IPS DF 4.7 (cell line): Measurements from ENCODE around the gene SH3PXD2A.
"Not testable (repeated sequence)": the region's sequence is repeated elsewhere in the genome, so short reads cannot be mapped to it uniquely, and the experiment has no call there.

Experiments used
- DNase-seq: peaks from one replicate; pipeline ENCODE4 v3.0.0-alpha.2; 2013; ENCODE audit warnings: low spot score; ENCODE audit errors: extremely low read depth

Gene SH3PXD2A

GRCh38 chr10:103768345-103768744, 87.0 kb downstream of the SH3PXD2A start:
- DNase-seq = no peak

DNA sequence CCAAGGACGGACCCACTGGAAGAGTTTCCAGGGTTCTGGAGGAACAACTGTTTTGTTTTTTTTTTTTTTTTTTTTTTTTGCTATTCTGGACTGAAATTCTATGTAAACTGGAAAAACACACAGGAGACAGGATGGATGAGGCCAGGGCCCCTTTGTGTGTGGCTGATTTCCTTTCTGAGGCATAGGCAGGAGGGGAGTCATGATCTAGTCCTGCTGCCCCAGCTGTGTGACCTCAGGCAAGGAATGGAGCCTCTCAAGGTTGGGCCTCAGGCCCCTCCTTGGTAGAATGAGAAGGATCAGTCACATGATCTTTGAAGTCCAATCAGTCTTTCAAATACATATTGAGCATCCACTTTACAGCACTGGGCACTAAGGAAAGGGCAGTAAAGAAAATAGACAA, 87.6 kb downstream of the SH3PXD2A start:
- no peak for DNase-seq

DNA sequence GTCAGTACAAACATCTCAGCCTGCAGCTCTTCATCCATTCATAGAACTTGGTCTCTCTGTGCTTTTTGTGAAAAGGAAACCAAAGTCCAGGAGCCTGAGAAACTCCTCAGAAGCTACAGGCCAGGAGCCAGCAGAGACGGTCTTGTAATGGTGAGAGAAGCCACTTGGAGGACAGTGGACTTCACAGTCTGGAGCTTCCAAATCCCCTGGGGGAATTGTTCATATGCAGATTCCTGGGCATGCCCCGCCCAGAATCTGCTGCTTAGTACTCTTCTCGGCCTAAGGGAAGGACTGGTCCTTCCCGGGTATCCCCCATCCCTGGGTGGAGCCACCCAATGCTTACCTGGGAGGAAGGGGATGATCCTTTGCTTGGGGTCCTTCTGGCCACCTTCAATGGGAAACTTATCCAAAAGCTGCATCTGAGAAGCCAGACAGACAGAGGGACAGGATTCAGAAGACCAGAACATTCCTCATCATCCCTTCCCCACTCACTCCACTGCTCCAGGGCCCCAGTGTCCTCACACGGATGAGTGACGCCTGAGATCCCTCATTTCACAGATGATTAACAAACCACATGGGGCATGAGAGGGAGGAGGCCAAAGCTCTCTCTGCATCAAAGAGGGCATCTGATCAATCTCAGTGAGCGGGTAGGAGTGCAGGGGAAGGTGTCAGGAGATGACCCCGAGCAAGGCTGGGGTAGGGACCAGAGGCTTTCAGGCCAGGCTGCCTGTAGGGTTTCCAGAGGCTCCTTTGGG, 88.4 kb downstream of the SH3PXD2A start:
- DNase-seq = no peak

DNA sequence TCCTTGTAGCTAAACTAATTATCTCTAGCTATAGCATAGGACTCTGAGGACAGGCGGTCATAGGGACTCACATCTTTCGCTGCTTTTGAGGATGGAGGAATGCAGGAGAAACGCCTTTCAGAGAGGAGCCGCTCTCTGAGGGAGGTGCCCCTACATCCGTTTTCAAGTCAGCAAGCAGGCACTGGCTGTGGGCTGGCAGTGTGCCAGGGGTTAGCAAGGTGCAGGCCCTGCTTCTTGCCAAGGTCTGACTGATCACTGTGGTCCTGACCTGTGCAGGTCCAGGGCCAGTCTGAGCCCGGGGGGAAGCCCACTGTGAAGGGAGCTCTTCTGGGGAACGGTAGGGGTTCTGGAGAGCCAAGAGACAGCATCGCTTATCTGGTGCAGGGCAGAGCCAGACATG, 89.4 kb downstream of the SH3PXD2A start:
- no peak for DNase-seq

DNA sequence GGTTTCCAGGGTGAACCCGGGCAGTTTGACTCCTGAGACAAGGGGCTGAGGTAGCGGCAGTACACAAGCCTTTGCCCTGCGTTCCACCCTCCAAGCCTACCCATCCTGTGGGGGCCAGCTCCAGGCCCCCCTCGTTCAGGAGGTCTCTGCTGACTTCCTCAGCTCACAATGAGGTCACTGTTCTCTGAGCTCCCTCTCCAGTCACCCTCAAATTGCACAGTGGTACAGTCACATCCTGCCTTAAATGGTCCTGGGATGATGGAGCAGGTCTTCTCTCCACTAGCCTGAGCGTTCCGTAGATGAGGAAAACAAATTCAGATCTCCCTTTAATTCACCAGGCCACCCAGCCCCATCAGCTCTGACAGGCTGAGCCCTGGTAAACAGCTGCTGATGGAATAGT, 90.2 kb downstream of the SH3PXD2A start:
- DNase-seq = no peak

DNA sequence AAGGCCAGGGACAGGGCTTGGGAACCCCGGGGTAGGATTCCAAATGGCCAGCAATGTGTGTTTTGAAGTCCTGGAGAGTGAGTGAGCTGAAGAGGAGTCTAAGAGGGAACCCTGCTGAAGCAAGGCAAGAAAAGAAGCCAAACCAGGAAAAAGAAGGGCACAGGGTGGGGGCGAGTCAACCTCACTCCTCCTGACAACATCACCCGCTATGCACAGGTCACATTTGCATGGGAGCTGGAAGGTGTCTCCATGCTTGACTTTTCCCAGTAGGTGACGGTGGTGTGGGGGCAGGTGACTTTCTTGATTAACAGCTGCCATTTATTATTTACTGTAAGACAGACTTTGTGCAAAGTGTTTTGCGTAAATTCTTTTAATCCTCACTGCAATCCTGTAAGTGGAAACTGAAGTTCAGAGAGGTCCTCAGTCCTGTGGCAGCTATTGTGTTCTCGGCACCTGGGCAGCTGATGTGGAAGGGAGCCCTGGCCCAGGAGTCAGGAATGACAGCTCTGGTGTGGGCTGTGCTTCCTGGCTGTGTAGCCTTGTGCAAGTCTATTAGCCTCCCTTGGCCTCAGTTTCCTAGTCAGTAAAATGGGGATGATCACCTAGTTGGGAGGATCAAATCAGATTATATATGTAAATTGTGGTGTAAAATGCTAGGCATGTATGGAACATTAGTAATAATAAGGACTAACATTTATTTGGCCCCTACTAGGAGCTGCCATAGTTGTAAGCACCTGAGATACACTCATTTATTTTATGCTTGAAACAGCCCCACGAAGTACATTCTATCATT, 90.9 kb downstream of the SH3PXD2A start:
- no peak for DNase-seq

GRCh38 chr10:103763374-103764202, 91.8 kb downstream of the SH3PXD2A start:
- no peak for DNase-seq

- DNase-seq = no peak
Observed at GRCh38 chr10:103762916-103763315, 92.5 kb downstream of the SH3PXD2A start.

DNA sequence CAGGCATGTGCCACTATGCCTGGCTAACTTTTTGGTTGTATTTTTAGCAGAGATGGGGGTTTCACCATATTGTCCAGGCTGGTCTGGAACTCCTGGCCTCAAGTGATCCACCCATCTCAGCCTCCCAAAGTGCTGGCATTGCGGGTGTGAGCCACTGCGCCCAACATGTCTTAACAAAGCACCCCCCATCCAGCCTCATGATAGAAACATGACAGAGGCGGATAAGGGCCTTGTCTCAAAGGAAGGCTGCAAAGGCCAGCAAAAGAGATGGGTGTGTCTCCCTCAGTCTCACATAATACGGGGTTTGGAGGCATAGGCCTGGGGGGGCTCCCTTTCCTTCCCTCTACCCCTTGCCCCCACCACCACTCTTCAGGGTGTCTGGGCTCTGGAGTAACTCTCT, 93.2 kb downstream of the SH3PXD2A start:
- no peak for DNase-seq

DNA sequence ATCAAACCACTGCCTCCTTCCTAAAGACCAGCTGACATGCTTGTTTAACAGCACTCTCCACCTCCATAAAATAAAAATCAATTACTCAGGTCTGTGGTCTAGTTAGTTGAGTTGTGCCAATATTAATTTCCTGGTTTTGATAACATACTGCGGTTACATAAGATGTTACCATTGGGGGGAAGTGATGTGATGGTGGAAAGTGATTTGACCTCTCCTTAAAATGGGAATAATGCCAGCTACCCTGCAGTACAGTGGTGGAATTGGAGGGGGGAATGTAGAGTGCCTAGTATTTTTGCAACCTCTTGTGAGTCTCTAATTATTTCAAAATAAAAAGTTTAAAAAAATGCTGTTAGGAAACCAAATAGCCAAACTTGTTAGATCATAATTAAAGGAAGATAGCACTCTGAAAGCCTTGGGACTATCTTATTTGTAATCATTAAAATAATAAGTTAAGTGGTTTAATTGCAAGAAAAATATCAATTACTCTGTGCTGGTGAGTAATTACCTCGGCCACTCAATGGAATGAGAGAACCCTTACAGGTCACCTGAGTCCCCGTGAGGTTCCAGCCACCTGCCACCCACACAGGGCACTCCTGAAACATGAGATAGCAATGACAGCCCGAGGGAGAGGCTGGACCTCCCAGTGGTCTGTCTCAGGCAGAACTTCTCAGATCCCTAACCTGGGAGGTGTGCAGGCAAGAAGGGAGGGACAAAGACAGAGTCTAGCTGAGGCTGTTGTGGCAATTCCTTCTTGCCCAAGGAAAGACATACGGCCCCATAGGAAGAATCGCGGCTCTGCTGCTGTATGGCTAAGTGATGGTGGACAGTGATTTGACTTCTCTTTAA, 94.1 kb downstream of the SH3PXD2A start:
- no peak for DNase-seq

DNA sequence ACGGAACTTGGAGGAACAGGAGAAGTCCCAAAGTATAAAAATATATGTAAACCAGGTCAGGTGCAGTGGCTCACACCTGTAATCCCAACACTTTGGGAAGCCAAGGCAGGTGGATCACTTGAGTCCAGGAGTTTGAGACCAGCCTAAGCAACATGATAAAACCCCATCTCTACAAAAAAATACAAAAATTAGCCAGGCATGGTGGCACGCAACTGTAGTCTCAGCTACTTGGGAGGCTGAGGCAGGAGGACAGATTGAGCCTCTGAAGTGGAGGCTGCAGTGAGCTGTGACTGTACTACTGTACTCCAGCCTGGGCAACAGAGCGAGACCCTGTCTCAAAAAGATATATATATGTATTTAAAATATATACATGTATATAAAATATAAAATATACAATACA, 95.1 kb downstream of the SH3PXD2A start:
- not testable (repeated sequence) for DNase-seq

- DNase-seq = no peak
Observed at GRCh38 chr10:103759100-103759781, 96.1 kb downstream of the SH3PXD2A start.

- DNase-seq = no peak
Observed at GRCh38 chr10:103758294-103758681, 97.1 kb downstream of the SH3PXD2A start.

DNA sequence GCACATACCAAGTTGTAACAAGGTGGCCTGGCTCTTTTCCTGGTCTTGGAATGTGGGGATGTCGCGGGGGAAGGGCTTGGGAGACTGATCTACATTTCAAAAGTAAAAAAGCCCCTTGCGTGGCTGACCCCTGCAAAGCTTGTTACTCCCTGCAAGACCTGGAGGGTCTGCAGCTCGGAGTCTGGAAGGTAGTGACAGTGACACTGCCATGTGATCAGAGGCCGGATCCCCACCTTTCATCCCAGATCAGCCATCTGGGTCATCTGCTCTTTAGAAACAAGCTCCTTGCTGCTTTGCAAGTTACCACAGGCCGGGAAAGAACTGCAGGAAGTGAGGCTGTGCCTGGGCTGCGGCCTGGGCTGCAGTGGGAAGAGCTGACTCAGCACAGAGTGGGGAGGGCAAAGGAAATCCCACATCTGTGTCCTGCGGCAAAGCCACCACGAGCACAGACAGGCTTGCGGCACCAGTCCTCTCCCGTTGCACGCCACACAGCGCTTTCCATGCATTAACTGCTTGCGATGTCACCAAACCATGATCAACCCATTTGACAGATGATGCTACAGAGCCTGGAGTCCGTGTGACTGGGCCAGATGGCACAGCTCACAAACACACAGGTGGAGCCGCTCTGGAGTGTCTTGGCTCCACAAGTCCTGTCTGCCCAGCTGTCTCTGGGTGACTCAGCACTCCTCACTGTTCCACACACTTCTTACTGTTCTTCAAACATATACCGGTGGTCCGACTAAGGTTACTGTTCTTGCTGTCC, 97.7 kb downstream of the SH3PXD2A start:
- no peak for DNase-seq

DNA sequence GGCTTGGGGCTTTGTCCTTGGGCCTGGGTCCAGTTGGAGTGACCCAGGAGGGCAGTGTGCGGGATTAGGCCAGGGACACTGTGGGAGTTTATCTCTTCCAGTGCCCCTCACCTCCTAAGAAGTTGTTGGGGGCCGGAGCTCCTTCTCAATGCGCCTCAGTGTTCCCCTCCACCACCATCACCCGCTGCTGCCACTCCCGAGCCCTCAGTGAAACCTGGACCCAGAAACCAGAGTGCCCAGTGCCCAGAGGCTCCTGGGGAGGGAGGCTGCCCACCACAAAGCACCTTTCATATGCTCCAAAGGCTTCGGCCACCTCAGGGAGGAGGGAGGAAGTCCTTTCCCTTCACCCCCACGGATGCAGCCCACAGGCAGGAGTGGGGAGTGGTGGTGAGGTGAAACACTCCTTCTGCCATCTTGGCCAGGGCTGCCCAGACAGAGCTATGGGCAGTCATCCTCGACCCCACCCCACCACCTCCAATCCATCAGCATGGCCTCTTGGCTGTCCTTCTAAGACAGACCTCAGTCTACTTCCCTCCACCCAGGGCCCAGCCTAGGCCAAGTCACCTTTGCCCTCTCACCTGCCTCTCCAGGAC, 99.0 kb downstream of the SH3PXD2A start:
- DNase-seq = no peak

DNA sequence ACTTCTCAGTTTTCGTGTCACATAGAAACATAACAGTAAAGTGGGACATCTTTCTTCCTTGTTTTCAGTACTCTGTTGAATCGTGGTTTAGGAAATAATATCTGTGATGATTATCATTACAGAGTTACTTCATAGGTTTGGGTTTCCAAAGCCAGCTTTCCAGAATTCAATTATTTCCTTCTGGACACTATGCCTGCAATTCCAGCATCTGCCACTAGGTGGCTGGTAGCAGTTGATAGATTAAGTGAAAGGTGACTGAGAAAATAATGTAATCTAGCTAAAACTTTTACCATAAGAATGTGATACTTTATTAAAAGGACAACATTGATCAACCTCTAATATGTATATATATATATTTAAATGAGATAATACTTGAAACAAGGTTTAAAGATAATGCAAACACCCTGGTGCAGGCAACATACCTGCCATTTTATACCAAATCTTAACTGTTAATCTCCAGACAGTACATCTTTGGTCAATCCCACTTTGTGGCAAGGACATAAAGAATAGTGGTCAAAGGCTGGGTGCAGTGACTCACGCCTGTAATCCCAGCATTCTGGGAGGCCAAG, 102.6 kb downstream of the SH3PXD2A start:
- no peak for DNase-seq

DNA sequence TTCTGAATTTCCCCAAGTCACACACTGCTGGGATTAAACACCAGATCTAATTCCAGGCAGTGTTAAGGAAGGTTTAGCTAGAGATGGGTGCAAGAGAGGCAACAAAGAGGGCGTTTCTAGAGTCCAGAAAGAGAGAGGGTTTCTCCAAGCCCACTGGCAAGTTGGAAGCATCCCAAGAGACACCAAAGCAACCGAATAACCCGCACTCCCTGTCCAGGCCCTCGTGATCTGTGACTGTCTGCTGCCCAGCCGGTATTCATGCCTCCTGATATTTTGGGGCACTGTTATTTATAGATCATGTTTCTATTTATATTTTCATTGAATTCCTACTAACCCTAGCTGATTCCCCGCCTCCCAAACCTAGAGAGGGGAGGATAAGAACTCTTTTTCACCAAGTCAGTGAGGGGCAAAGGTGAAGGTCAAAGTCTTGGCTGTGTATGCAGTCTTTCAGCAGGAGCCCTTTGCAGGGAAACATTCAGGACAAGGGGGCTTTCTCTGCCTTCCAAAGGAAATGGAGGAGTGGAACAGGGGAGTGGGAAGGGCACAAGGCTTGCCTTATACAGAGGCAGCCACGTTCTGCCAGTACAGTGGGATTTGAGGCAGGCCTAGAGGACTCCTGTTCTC, 103.6 kb downstream of the SH3PXD2A start:
- no peak for DNase-seq

GRCh38 chr10:103750836-103751235, 104.5 kb downstream of the SH3PXD2A start:
- no peak for DNase-seq

DNA sequence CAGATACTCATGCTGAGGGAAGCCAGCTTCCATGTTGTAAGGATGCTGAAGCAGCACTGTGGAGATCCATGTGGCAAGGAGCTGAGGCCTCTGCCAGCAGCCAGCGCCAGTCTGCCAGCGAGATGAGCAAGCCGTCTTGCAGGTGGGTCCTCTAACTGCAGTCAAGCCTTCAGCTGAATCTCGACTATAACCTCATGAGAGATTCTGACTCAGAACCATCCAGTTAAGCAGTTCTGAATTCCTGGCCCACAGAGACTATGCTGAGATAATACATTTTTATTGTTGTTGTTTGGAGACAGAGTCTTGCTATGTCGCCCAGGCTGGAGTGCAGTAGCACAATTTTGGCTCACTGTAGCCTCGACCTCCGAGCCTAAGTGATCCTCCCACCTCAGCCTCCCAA, 105.6 kb downstream of the SH3PXD2A start:
- DNase-seq = no peak
